ENCODE results near the gene PALMD. TPM values are rescaled to one million over a fixed set of nuclear protein-coding genes. Genes with fewer than 3 reads are reported as not detected.

Gene PALMD
- total RNA-seq, 1 donor from 2014 or later: 18.8 TPM

- Histone ChIP-seq H3K4me3 (no peak overlapping the region), H3K27ac (no peak overlapping the region), H3K4me1 (no peaks in the 10 kb centered on the region), H3K9me3 (no peaks in the 10 kb centered on the region), H3K27me3 (ENCODE audit: low read depth) (no peaks in the 10 kb centered on the region), H3K36me3 (no peaks in the 10 kb centered on the region)
- no peak for TF ChIP-seq CTCF (IDR thresholded peaks at IDR 0.05)
- intact Hi-C loops (cut with DNase I): no loop called here
- DNase-seq: no peak
- no peak for ATAC-seq
These were observed 37.9 kb upstream of the PALMD start for GRCh38 chr1:99608058-99608457.

GRCh38 chr1:99613716-99614115, 32.2 kb upstream of the PALMD start:
- no peaks in the 10 kb centered on the region for H3K4me1 ChIP-seq
- intact Hi-C loops (cut with DNase I): no loop called here
- H3K36me3 ChIP-seq: no peaks in the 10 kb centered on the region
- no peaks in the 10 kb centered on the region for H3K27me3 ChIP-seq (ENCODE audit: low read depth)
- DNase-seq (no peak), ATAC-seq (no peak)
- no peak for TF ChIP-seq CTCF (IDR thresholded peaks at IDR 0.05)
- H3K9me3 ChIP-seq: no peaks in the 10 kb centered on the region
- no peak overlapping the region for H3K27ac ChIP-seq
- H3K4me3 ChIP-seq: no peak overlapping the region

GRCh38 chr1:99614728-99615127, 31.2 kb upstream of the PALMD start:
- Histone ChIP-seq H3K27me3 (ENCODE audit: low read depth) (no peaks in the 10 kb centered on the region), H3K36me3 (no peaks in the 10 kb centered on the region), H3K4me3 (no peak overlapping the region), H3K27ac (no peak overlapping the region), H3K4me1 (no peaks in the 10 kb centered on the region), H3K9me3 (no peaks in the 10 kb centered on the region)
- TF ChIP-seq CTCF (IDR thresholded peaks at IDR 0.05): no peak
- intact Hi-C loops (cut with DNase I): no loop called here
- DNase-seq (no peak), ATAC-seq (no peak)

- ATAC-seq (no peak), DNase-seq (no peak)
- Histone ChIP-seq H3K27me3 (ENCODE audit: low read depth) (no peaks in the 10 kb centered on the region), H3K4me1 (no peaks in the 10 kb centered on the region), H3K4me3 (no peak overlapping the region), H3K27ac (no peak overlapping the region), H3K36me3 (no peaks in the 10 kb centered on the region), H3K9me3 (no peaks in the 10 kb centered on the region)
- TF ChIP-seq CTCF (IDR thresholded peaks at IDR 0.05): no peak
- intact Hi-C loops (cut with DNase I): no loop called here
These were observed 26.3 kb upstream of the PALMD start for GRCh38 chr1:99619583-99619982.

- Histone ChIP-seq H3K4me1 (no peaks in the 10 kb centered on the region), H3K27ac (no peak overlapping the region), H3K36me3 (no peaks in the 10 kb centered on the region), H3K9me3 (no peaks in the 10 kb centered on the region), H3K27me3 (ENCODE audit: low read depth) (no peaks in the 10 kb centered on the region), H3K4me3 (no peak overlapping the region)
- DNase-seq: no peak
- no peak for ATAC-seq
- no peak for TF ChIP-seq CTCF (IDR thresholded peaks at IDR 0.05)
- intact Hi-C loops (cut with DNase I): no loop called here
These were observed 24.5 kb upstream of the PALMD start for GRCh38 chr1:99621340-99621901.
